GM18505 (cell line): ENCODE data around the gene ABLIM2.

ENCODE experiments used
- ATAC-seq: cut with Tn5 transposase; IDR thresholded peaks from one replicate; pipeline ENCODE4 v1.9.1; 2021; ENCODE audit not compliant: unreplicated experiment
- POLR2A ChIP-seq: IDR thresholded peaks from 4 replicates; pipeline ENCODE4 v1.6.1; 2011; ENCODE audit warnings: borderline replicate concordance; ENCODE audit not compliant: insufficient read depth, insufficient read length; ENCODE audit errors: extremely low read depth

ABLIM2 gene

DNA sequence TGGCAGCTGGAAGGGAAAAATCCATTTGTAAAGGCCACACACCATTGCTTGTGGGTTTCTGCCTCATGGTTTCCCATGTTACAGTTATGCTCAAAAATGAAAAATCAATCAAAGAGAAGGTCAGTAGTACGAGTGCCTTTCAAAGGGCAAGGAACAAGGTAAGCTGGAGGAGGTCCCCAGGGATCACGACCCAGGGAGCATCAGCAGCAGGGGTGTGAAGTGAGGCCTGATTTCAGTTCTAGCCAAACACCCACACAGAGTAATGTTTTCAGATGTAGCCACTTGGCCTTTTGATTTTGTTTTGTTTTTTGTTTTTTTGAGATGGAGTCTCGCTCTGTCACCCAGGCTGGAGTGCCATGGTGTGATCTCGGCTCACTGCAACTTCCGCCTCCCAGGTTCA lies 149.5 kb downstream of the ABLIM2 start:
- ATAC-seq = no peak
- TF ChIP-seq POLR2A = no peak

DNA sequence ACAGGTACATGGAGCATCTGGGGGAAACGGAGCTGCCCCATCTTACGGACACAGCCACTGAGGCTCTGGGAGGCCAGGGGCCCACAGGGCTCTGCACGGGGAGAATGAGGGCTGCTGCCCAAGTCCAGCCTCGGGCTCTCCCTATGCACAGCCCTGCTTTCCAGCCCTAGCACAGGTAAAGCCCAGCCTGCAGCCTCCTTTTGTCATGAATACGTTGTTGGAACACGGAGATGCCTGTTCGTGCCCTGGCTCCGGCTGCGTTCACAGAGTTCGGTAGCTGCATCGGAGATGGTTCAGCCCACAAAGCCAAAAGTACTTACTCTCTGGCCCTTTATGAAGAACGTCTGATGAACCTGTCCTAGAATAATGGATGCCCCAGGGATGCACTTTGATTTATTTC lies 150.2 kb downstream of the ABLIM2 start:
- ATAC-seq = no peak
- TF ChIP-seq POLR2A = no peak

DNA sequence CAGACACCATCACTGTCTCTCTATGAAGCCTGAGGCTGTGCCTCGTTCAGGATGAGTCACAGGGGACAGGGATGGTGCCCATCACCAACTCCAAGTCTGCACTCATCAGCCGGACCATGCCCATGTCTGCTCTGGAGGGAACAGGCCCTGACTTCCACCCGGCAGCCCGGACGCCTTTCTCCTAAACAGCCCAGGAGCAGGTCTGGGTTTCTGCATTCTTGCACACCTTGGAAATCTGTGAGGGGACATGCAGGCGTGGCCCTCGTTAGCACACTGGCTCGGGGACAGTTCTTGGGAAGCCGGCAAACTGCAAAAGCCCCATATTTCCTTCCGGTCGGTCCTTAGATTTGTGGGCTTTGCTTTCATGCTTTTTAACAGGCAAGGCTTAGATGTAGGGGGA lies 151.0 kb downstream of the ABLIM2 start:
- TF ChIP-seq POLR2A = no peak
- no peak for ATAC-seq

DNA sequence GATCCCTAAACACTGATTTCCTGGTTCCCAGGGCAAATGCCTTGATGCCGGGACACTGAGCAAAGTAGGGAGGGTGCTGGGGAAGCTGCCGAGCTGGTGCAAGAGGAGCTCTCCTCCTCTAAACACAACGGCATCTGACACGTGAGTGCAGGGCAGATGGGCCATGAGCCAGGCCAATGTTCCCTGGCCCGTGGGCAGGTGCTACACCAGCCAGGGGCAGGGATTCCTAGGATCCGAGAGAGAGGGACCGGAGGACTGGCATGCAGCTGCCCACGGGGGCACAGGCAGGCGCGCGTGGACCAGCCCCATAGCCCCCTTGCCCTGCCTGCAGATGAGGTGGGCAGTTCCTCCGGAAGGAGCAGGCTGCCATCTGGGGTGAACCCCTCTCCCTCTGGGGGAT lies 152.1 kb downstream of the ABLIM2 start:
- no peak for TF ChIP-seq POLR2A
- ATAC-seq = no peak

DNA sequence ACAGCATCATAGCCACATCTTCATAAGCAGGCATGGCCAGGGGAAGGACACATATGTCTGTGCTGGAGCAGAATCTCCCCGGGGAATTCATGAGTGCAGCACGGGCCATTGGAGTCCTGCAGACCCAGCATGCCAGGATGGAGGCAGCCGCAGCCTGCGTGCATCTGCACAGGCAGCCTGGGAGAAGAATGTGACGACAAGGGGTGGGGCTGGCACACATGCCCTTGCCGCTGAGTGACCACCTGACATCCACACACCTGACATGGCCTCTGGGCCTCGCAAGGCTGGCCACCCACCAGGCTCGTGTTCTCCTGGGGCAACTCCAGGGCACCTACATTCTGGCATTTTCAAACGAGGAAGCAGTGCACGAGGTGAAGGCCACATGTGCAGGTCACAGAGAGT lies 152.8 kb downstream of the ABLIM2 start:
- no peak for TF ChIP-seq POLR2A
- no peak for ATAC-seq

DNA sequence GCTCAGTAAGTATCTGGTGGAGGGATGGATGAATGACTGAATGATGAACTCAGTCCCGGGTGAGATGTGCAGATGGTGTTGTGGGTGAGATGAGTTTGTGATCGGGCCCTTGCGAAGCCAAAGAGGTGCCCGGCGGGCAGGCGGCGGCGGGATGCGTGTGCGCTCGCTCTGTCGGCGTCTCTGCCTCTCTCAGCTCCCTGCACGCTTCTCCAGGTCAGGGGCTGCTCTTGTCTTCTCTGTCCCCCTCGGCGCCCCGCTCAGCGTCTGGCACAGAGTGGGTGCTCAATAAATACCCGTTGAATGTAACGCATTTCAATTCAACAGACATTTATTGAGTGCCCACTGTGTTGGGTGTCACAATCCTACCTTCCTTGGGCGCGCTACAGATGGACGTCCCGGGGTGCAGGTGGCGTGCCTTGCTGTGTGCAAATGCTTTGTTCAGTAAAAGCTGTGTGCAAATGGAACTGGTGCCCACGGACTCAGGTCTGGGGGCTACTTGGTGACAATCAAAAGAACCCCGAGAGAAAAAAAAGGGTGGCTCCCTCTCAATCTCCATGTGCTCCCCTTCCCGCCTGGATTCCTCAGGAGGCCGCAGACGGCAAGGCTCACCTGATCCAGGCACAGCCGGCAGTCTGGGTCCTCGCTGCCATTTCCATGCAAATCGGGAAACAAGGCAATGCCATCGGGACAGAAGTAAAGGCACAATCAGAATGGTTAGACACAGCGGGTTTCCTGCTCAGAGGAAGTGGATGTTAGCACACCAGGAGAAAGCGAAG lies 153.4 kb downstream of the ABLIM2 start:
- ATAC-seq = no peak
- no peak for TF ChIP-seq POLR2A

DNA sequence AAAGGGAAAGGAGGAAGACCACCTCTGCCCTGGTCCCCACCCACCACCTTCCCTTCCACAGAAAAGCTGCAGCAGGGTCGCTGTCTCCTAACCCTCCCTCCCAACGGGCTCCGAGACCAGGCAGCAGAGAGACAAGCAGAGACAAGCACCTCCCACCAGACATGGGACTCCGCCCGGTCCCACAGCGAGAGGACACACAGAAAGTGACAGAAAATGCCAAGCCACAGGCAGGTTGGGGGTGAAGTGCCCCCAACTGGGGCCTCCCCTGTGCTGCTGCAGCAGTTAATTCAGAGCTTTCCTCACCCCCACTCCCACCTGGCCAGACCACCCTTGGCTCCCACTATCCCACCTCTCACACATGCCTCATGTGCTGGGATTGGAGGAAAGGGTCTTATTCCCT lies 154.5 kb downstream of the ABLIM2 start:
- no peak for TF ChIP-seq POLR2A
- ATAC-seq = no peak

DNA sequence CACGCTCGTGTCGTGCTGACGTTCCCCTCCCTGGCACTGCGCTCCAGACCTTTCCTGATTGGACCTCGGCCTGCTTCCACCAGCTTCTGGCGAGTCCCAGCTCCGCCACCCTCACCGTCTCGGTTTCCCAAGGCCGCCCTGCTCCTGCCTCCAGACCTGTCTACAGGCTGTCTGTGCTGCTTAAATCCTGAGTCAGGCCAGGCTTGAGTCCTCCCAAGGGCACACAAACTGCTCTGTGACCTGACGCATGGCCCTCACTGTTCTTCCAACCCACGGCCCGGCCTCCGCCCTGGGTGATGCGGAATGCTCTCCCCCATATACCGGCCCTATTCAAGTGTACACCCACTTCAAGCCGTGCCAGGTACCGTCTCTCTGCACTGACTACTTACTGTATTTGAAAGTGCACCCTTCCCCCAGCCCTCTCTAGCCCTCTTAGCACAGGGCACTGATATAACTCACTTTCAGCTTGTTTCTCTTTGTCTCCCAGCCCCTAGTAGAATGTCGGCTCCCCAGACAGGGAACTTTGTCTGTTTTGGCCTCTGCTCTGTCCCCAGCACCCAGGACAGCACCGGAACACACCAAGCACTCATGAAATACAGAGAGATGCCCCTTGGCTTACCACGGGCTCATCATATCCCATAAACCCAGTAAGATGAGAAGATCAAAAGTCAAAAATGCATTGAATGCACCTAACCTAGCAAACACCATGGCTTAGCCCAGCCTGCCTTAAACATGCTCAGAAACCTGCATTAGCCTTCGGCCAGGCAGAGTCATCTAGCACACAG lies 155.9 kb downstream of the ABLIM2 start:
- ATAC-seq = no peak
- no peak for TF ChIP-seq POLR2A

DNA sequence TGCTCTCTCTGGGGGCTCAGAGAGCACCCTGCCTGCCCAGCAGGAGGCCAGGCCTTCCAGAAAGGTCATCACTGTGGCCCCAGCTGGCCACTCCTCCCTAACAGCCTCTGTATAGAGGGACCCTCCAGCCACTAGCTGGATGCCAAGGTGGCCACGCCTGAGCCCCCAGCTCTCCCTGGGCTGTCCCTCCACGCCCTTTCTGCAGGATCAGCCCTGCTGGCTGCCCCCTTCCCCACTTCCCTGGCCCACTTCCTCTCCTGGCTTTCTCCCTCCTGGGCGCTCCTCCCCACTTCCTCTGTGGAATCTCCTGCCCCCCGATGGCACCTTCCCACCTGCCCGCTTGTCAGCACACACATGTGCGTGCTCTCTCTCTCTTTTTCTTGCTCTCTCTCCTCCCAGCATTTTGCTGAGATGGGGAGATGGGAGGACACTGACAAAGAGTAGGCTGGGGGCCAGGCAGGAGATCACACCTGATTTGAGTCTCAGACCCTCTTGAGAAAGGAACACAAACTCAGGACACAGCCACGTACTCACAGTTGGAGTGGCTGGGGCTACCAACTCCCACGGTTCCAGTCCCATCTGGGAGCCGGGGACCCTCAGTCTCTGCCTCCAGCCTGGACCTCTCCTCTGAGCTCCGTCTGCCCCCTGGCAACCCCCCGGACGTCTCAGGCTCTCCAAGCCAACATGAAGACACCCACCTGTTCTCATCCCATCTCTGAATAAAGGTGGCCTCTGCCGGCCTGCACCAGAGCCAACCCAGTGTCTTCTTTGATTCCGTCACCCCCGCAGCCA lies 156.9 kb downstream of the ABLIM2 start:
- ATAC-seq = no peak
- no peak for TF ChIP-seq POLR2A

DNA sequence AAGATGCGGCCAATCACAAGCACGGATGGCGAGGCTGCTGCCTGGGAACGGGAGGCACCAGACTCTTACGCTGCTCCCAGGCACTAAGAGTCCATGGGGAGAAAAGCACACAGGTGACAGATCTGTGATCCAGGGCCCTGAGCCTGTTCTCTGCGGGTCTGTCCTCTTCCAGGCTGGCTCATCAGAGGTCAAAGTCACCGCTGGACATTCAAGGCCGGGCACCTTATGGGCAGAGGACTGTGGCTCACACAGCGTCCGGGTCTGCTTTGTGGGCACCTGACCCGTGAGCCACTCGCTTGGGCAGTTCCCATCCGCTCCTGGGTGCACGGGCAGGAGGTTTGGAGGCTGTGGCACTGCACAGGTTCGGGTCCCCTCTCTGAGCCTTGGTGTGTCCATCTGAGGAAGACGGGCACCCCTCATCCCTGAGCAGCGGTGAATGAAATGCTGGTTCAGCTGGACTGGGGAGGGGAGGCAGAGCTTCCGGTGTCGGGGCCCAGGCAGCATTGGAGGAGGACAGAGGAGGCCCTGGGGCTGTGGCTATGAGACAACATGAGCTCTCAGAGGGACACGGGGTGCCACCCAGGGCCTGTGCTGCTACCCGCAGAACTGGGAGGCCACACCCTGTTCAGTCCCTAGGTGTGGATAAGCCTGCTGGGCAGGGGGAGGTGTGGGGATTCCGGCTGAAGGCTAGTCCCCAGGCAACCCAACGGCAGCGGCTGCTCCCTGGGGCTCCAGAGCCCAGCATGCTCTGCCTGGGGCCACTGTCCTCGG lies 157.7 kb downstream of the ABLIM2 start:
- no peak for TF ChIP-seq POLR2A
- no peak for ATAC-seq

DNA sequence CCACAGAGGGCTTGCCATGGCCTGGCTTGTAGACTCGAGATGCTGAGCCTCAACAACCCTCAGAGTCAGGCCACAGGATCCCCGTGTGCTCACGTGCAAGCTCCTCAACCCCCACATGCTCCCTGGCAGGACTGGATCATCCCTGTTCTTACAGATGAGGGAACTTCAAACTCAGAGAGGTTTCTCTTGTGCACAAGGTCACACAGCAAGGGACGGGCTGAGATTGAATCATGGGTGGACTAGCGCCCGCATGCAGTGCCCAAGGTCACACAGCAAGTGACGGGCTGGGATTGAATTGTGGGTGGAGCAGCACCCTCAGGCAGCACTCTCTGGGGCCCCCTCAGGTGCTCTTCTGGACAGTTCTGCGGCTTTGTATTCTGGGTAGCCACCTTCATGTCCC lies 158.4 kb downstream of the ABLIM2 start:
- no peak for TF ChIP-seq POLR2A

DNA sequence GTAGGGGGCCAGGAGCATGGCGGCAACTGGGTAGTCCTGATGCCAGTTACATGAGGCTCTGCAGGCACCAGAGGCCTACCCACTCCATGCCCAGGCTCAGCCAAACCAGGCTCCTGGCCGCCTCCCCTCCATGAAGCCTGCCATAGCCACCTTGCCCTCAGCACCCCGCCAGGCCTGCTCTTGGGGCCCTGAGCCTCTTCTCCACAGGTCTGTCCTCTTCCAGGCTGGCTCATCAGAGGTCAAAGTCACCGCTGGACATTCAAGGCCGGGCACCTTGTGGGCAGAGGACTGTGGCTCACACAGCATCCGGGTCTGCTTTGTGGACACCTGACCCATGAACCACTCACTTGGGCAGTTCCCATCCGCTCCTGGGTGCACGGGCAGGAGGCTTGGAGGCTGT lies 158.9 kb downstream of the ABLIM2 start:
- no peak for TF ChIP-seq POLR2A
- ATAC-seq = no peak

More for the DNA sequence above, 158.4 kb downstream of the ABLIM2 start:
- no peak for ATAC-seq

DNA sequence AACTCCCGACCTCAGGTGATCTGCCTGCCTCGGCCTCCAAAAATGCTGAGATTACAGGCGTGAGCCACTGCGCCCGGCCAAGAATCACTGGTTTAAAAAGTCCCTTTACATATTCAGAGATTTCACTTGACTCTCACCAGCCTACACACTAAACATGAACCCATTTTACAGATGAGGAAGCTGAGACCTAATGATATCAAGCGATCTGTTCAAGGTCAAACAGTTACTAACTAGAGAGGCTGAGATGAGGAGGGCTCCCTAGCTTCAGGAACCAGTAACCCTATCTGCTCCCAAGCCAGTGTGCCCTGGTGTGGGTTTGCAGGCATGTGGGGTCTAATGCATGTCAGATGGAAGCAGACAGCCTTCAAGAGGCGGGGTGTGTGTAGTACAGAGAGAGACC lies 159.3 kb downstream of the ABLIM2 start:
- ATAC-seq = no peak
- TF ChIP-seq POLR2A = no peak
